GM21786 (cell line): ENCODE results near the gene PAFAH1B2.

Source experiments
- ATAC-seq: cut with Tn5 transposase; IDR thresholded peaks from one replicate; pipeline ENCODE4 v1.9.1; 2021; ENCODE audit not compliant: unreplicated experiment

The PAFAH1B2 gene

DNA sequence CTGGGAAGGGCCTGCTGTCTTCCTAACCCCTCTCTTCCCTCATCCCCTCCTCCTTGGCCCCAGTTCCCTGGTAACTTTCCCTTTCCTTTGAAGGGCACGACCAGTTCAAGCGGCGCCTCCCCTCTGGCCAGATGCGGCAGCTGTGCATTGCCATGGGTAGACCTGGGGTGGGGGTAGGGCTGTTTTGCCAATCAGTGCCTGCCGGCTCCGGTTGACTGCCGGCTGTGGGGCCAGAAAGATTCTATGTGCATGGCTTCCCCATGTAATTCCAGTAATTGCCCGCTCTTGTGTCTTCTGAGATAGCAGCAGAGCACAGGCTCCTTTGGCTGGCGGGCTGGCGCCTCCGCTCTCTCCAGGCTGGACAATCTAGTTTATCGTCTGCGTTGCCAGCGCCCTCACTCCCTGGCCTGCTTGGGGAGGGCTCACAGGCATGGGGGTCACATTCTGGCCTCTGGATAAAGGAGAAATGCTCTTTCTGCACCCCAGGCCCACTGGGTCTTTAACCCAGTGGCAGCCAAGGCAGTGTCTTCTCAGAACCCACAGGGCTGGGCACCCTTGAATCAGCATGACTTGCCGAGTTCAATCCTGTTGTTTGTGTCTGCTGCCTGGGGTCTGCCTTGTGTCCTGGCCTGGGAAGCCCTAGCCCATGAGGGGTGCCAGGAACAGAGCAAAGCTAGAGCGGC is 43.9 kb downstream of the PAFAH1B2 start:
- no peak for ATAC-seq

- no peak for ATAC-seq
Measured at GRCh38 chr11:117188620-117189081, 44.6 kb downstream of the PAFAH1B2 start.

GRCh38 chr11:117189191-117189940 is 45.3 kb downstream of the PAFAH1B2 start:
- ATAC-seq: peak; percentile 48

- ATAC-seq: no peak
Measured at GRCh38 chr11:117189941-117190544, 46.0 kb downstream of the PAFAH1B2 start.

- ATAC-seq: no peak
Measured at GRCh38 chr11:117191680-117192400, 47.8 kb downstream of the PAFAH1B2 start.

DNA sequence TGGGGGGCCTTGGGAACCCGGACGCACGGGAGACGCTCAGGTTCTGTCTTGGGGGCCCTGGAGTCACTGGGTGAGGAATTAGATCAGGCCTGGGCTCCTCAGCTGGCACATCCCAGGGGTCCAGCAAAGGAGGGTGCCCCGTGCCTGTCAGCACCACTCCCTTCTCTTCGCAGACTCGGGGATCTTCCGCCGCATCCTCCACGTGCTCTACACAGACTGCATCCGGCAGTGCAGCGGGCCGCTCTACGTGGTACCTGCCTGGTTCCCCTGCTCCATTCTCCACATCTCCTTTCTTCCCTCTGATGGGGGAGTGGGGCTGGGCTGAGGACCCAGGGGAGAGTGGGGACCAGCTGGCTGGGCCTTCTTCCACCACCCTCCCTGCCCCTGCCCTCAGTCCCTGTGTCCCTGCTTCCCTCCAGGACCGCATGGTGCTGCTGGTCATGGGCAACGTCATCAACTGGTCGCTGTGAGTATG is 48.4 kb downstream of the PAFAH1B2 start:
- no peak for ATAC-seq

GRCh38 chr11:117193130-117194020 is 49.3 kb downstream of the PAFAH1B2 start:
- no peak for ATAC-seq

DNA sequence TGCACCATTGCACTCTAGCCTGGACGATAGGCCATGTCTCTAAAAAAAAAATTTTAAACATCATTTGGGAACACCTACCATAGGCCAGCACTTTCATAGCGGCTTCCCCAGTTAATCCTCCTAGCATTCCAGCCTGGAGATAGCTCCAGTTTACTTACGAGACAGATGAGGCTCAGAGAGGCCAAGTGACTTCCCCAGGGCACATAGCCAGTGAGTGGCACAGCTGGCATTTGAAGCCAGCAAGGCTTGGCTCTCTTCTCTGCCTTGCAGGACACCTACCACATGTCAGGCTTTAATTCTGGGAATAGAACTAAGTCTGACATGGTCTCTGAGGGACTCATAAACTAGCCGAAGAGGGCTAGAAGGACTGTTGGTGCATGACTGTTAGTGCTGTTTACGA is 50.2 kb downstream of the PAFAH1B2 start:
- ATAC-seq: no peak

GRCh38 chr11:117195258-117195657 is 51.2 kb downstream of the PAFAH1B2 start:
- no peak for ATAC-seq

DNA sequence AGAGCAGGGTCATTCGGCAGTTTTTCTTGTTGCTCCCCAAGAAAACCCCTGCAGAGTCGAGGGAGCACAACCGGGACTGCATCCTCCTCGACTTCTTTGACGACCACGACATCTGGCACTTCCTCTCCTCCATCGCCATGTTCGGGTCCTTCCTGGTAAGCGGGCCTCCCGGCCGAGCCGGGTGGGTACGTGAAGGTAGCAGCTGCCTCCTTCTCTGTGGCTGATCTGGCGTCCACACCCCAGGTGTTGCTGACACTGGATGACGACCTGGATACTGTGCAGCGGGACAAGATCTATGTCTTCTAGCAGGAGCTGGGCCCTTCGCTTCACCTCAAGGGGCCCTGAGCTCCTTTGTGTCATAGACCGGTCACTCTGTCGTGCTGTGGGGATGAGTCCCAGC is 51.7 kb downstream of the PAFAH1B2 start:
- ATAC-seq: no peak

DNA sequence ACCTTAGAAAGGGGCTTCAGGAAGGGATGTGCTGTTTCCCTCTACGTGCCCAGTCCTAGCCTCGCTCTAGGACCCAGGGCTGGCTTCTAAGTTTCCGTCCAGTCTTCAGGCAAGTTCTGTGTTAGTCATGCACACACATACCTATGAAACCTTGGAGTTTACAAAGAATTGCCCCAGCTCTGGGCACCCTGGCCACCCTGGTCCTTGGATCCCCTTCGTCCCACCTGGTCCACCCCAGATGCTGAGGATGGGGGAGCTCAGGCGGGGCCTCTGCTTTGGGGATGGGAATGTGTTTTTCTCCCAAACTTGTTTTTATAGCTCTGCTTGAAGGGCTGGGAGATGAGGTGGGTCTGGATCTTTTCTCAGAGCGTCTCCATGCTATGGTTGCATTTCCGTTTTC is 52.9 kb downstream of the PAFAH1B2 start:
- no peak for ATAC-seq

DNA sequence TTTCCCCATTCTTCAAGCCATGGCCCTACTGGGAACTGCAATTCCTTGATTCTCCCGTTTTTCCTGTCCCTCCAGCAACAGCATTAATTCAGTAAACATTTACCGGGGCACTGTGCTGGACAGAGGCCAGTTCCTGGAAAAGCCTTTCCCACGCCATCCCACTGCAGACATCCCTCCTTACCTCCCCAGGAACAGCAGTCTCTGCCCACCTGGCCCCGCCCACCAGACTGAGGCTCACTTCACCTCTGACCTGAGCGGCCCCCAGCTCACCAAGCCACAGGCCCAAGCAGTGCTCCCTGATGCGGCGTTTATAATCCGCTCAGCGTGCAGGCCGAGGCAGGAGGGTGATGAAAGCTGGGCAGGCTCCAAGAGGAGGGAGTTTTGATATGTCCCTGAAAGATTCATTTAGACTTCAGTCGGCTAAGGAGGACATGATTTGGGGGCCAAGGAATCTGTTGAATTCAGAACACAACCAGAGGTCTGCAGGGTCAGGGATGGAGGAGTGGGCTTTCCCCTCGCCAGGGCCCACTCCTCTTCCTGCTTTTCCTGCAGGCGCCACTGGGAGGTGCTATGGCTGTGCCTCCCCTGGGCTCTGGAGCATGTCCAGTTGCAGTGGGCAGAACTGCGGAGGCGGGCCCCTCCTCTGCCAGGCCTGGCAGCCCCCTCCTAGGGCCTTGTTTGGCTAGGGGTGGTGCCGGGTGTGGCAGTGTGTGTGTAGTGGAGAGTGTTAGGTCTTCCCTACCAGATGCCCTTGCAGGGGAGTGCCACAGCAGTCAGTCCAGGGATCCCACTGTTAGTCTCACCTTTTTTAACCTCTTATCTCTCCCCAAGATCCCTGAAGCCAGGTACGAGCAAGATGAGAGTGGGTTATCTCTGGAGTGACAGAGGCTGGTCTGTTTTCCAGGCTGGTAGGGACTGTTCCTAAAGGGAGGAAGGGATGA is 53.7 kb downstream of the PAFAH1B2 start:
- ATAC-seq: no peak

GRCh38 chr11:117198613-117199012 is 54.5 kb downstream of the PAFAH1B2 start:
- no peak for ATAC-seq

DNA sequence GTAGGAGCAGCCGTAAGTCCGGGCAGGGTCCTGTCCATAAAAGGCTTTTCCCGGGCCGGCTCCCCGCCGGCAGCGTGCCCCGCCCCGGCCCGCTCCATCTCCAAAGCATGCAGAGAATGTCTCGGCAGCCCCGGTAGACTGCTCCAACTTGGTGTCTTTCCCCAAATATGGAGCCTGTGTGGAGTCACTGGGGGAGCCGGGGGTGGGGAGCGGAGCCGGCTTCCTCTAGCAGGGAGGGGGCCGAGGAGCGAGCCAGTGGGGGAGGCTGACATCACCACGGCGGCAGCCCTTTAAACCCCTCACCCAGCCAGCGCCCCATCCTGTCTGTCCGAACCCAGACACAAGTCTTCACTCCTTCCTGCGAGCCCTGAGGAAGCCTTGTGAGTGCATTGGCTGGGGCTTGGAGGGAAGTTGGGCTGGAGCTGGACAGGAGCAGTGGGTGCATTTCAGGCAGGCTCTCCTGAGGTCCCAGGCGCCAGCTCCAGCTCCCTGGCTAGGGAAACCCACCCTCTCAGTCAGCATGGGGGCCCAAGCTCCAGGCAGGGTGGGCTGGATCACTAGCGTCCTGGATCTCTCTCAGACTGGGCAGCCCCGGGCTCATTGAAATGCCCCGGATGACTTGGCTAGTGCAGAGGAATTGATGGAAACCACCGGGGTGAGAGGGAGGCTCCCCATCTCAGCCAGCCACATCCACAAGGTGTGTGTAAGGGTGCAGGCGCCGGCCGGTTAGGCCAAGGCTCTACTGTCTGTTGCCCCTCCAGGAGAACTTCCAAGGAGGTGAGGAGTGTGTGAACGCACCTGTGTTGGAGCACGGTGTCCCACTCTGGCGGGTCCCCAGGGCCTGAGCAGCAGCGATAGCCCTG is 55.2 kb downstream of the PAFAH1B2 start, which contains the start of gene TAGLN:
TSS of gene TAGLN (plus strand) at position 318 of the 863 bp plus-strand sequence. CDS start 3,644 bp downstream, outside the sequence.
- ATAC-seq: no peak

GRCh38 chr11:117199916-117200812 is 56.1 kb downstream of the PAFAH1B2 start:
- ATAC-seq: no peak

GRCh38 chr11:117200813-117201657 is 56.9 kb downstream of the PAFAH1B2 start:
- no peak for ATAC-seq
